GM21619 (cell line): ENCODE data around the gene NFATC2.

ENCODE experiments used
- ATAC-seq: cut with Tn5 transposase; IDR thresholded peaks from one replicate; pipeline ENCODE4 v1.9.1; 2021; ENCODE audit not compliant: unreplicated experiment

NFATC2 gene

DNA sequence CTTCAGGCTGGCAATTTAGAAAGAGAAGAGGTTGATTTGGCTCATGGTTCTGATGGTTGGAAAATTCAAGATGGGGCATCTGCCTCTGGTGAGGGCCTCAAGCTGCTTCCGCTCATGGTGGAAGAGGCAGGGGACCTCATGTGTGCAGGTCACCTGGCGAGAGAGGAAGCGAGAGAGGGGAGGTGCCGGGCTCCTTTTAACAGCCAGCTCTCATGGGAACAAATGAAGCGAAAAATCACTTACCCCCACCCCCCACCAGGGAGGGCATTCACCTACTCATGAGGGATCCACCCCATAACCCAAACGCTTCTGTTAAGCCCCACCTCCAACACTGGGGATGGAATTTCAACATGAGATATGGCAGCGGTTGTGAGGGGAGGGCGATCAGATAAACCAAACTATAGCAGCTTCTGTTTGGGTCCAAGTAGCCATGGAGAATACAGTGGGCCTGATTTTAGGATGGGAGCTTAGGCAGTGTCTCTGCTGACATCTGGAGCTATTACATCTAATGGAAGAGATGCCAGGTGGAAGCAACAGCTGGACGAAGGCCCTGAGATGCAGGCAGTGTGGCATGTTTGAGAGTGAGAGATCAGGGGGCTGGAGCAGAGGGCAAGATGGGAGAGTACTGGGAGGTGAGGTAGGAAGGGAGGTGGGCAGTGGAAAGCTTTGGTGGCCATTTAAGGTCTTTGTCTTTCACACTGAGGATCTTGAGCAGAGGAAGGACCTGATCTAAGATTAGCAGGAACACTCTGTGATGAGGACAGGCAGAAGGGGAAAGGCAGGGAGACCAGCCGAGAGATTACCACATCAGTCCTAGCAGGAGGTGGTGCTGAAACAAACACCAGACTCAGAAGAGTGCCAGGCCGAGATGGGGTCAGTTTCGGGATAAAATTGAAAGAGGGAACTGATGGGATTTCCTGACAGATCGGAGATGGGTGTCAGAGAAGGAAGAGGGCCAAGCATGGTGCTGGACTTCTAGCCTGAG, 161.8 kb downstream of the NFATC2 start:
- no peak for ATAC-seq

DNA sequence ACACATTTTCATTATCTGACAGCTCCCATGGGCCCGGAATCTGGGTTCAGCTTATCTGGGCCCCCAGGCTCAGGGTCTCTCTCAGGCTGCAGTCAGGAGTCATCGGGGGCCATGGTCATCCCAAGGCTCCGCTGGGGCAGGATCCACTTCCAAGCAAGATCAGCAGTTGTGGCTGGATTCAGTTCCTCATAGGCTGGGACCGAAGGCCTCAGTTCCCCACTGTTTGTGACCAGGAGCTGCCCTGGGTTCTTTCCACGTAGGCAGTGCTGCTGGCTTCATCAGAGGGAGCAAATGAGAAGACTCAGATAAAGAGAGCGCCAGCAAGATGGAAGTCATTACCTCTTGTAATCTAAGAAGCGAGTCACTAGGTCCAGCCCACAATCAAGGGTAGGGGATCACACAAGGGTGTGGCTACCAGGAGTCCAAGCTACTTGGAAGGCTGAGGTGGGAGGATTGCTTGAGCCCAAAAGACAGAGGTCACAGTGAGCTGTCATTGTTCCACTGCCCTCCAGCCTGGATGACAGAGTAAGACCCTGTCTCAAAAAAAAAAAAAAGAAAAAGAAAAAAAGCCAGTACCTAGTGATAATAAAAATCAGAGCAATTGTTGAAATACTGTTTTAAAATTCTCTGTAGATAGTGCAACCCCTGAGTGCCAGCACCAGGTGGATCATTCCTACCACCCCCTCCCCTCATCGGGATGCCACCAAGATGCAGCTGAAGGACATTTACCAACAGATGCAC, 162.7 kb downstream of the NFATC2 start:
- ATAC-seq = no peak

DNA sequence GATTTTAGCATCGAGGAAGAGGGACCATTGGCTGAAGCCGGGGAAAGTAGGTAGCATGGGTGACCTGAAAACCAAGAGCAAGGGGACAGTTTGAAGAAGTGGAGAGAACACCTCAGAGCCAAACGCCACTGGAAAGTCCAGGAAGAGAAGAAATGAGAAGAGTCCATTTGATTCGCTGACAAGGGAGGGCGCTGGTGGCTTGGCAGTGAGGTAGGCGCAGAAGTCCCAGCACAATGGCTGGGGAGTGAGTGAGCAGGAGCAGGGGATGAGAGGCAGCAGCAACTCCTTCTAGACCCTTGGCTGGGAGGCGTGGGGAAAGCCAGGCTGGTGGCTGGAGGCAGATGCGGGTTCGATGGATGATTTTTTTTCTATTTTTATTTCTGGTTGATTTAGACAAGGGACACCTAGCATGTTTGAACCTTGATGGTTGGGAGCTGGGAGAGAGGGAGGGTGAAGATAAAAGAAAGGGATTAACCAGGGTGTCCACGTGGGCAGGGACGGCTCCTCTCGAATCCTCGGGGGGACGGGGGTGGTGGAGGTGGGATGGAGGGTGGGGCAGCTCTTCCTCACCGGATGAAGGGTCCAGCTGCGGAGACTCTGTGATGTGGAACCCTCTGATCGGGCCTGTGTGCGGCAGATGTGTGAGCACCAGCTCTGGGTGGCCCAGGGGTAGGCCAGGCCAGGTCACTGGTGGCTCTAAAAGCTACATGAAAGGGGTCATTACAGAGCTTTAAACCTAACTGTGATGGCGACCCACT, 164.2 kb downstream of the NFATC2 start:
- ATAC-seq = no peak

DNA sequence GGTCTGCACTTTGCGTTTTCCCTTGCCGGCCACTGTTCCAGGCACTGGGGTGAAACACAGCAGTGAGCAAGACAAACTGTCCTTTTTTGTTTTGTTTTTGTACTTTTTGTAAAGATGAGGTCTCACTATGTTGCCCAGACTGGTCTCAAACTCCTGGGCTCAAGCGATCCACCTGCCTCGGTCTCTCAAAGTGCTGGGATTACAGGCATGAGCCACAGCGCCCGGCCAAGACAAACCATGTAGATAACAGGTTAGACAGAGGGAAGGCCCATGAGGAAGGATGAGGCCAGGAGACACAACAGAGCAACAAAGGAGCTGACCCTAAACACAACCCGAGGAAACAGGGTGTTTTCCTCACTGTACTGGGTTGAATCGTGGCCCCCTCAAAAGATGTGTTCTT, 165.4 kb downstream of the NFATC2 start:
- no peak for ATAC-seq

DNA sequence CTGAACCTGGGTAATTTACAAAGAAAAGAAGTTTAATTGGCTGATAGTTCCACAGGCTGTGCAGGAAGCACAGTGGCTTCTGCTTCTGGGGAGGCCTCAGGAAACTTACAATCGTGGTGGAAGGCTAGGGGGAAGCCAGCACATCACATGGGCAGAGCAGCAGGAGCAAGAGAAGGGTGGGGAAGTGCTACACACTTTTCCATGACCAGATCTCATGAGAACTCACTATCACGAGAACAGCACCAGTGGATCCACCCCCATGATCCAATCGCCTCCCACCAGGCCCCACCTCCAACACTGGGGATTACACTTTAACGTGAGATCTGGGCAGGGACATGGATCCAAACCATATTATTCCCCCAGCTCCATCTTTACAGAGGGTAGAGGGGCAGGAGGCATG, 166.4 kb downstream of the NFATC2 start:
- ATAC-seq = no peak

DNA sequence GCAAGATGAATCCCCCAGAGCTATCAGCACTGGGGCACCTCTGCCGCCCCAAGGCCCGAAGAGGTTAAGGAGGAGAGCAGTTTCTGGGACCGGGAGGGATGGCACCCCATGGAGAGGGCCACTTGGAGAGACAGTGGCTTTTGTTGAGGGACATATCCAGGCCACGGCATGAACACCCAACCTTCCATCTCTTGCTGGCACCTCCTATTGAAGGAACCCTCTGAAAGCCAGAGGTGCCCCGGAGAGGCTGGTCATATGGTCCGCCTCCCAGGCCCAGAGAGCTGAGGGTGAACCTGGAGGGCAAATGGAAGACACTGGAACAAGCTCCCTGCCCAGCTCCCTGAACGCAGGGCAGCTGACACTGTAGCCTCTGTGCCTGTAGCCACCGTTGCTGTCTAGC, 167.0 kb downstream of the NFATC2 start:
- ATAC-seq = no peak

DNA sequence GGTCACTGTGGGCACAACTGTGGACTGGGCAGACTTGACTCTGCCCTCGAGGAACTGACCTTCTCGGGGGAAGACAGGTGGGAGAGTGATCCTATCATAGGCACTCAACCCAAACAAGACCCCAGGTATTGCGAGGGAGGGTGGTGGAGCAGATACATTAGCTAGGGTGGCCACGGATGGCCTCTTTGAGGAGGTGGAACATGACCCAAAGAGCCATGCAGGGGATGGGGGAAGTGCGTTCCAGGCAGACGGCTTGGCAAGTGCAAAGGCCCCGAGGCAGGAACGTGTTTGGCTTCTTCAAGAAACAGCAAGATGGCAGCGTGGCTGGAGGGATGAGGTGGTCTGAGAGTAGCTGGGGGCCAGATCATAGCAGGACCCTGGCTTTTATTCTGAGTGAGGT, 167.6 kb downstream of the NFATC2 start:
- no peak for ATAC-seq

DNA sequence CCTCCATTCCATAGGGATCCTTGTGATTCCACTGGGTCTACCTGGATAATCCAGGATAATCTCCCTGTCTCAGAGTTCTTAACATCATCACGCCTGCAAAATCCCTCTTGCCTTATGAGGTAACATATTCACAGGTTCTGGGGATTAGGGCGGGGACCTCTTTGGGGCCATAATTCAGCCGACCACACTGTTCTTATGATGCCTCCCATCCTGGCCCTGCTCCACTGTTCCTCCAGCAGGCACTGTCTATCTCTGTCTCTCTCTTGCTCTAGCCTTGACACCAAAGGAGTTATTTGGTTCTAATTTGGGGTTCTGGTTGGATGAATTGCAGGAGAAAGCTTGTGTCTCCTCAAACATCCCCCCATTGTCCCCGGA, 168.1 kb downstream of the NFATC2 start:
- no peak for ATAC-seq

DNA sequence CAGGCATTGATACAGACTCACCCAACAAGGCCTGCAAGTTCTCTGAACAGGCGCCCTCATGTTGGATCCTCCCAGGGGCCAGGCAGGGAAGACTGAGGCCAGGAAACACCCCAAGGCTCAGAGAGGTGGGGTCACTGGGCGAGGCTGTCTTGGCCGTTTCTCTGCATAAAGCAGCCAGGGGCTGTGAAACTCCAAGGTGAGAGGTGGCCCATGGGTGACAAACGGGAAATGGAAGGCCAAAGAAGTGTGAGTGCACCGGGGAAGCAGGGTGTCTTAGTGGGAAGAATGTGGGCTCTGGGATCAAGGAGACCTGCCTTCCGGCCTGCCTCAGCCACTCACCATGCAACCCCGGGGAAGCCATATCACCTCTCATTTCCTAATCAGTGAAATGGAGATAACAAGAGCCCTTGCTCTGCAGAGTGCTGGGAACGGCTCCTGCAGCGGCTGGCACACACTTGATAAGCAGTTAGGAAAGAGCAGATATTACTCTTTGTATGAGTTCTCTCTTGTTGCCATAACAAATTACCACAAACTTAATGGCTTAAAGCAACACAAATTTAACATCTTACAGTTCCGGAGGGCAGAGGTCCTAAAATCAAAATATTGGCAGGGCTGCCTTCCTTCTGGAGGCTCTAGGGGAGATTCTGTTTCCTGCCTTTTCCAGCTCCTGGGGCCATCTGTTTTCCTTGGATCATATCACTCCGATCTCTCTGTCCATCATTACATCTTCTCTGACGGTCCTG, 168.6 kb downstream of the NFATC2 start:
- no peak for ATAC-seq

DNA sequence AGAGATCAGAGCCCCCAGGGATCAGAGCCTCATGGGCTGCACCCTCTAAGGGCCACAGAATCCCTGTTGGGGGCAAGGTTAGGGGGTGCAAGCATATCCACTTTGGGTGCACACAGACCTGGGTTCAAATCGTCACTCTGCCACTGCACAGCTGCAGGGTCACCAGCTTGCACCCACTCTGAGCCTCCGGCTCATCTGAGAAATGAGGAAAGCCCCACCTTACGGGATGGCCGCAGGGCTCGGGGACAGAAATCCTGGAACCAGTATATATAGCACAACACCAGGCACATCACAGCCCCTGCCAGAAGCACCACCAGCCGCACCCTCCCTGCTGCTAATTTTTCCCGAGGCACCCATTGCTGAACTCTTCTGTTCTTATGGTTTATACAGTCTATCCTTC, 169.6 kb downstream of the NFATC2 start:
- no peak for ATAC-seq

DNA sequence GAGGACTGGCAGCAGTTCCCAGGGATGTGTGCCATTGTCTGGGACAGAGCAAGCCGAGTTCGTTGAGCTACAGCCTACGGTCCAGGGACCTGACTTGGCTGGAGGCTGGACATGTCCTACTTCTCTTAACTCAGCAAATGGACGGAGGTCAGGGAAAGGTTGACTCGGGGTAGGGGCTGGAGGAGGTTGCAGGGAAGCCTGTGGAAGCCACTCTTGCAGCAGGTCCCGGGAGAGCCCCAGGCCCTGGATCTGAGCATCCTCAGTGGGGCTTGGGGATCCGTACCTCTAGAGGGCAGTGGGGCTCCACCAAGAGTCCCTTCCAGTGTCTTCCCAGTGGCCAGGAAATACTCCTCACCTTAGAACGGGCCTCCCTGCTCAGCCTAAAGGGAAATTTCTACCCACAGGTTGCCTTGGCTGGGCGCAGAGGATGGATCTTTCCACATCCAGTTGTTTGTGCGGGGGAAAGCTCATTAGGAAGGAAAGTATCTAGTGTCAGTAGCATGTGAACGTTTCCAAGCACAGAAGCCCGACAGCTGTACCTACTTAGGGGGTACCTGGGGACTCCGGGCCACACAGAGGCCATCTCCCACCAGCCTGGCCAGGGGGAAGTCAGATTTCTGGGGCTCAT, 170.2 kb downstream of the NFATC2 start:
- no peak for ATAC-seq

DNA sequence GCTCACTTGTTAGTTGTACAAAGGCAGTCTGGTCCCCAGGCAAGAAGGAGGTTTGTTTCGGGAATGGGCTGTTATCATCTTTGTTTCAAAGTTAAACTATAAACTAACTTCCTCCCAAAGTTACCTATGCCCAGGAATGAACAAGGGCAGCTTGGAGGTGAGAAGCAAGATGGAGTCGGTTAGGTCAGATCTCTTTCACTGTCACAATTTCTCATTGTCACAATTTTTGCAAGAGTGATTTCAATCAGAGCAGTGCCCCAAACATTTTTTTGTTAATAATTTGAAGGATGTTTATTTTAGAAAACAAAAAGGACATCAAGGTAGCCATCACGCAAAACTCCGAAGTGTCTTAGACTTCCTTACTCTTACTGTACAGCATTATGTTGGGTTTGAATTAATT, 170.8 kb downstream of the NFATC2 start:
- no peak for ATAC-seq

DNA sequence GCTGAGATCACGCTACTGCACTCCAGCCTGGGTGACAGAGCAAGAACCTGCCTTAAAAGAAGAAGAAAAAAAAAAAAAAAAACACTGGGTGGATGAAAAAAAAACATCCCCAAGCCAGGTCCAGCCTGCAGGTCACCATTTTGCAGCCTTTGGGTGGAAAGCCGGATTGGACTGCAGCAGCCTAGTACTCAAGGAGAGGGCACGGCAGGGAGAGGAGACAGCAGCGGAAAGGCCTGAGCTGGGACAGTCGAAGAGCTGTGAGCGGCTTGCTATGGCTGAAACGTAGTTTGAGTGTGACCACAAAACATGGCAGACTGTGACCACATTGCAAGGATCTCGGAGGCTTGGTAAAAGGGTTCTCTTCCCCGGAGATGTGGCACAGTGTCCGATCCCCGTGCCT, 173.0 kb downstream of the NFATC2 start:
- no peak for ATAC-seq

DNA sequence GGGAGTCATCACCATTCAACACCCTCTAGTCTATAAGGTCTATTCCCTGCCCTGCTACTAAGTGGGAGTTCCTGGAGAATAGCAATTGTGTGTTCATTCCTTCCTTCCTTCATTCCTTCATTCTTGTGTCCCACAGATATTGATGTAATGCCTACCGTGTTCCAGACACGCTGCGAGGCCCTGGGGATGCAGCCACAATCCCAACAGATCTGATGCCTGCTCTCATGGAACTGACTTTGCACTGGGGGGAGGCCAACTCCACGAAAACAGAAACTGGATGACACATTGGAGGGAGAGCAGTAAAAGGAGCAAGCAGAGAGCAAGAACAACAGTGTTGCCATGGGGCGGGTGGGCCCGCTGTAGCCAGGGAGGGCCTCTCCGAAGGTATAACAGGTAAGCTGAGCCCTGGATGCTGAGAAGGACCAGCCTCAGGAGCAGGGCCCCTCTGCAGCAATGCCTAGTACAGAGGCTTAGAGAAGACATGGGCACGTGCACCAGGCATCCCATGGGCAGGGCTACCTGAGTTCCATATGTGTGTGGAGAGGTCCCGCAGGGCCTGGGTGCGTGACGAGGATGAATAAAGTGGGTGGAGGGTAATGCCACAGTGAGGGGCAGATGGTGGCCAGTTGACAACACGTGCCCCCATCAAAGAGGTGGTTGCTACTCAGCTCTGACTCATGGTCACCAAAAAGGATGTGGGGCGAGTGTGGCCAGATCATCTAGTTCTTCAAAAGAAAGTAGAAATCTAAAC, 173.9 kb downstream of the NFATC2 start:
- no peak for ATAC-seq

DNA sequence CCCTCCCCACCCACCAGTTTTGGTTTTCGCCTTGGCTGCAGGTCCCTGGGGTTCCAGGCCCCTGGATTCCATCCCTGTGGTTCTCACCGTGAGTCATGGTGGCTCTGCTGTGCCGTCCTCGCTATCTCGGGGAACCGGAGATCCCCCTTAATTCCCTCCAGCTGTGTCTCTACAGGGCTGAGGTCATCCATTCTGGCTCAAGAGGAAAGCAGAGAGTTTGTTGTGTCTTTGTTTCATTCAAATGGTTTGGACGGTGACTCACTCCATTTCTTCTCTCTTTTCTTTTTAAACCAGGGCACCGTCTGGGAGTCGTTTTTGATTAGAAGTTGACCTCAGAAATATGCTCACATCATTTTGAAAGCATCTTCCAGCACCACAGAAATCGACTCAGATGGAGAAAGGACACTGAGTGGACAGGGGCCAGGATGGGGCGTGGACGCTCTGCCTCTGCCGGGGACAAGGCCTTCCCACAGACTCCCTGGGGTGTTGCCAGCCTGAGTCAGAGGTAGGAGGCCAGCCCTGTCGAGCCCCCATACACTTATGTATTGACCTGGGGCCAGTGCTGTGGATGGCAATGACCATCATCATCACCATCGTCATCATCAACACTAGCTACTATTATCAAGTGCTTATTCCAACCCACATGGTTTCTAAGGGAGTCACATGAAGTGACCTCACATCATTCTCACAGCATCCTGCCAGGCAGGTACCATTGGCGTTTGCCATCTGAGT, 176.2 kb downstream of the NFATC2 start:
- no peak for ATAC-seq

DNA sequence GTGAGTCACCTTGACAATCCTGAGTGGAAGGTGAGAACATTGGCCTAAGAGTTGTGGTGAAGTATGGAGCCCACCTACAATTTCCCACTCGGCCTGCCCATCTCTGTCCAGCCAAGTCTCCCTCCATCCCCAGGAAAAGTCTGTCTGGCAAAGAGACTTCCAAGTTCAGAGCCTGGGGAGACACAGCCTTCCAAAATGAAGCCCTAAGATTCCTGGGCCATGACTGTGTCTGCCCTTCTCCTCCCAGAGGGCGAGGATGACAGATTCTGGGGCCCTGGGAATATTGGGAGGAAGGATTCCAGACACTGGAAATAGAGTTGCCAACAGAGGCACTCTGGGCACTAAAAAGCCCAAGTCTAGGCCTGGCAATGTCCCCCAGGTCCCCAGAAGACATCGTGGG, 176.8 kb downstream of the NFATC2 start:
- no peak for ATAC-seq

DNA sequence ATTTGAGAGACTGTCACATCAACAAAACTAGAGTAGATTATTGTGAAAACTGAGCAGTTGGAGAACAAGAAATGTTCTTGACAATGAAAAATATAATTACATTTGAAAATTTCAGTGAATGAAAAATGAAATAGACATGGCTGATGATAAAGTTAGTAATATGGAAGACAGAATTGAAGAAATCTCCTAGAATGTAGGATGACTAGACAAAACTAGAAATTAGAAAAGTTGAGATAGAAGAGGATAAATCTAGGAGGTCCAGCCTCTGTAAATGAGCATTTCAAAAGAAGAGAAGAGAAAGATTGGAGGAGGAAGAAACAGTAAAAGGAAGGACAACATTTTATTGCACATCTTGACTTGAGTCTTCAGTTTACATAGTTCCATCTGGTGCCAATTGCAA, 178.7 kb downstream of the NFATC2 start:
- ATAC-seq = no peak

DNA sequence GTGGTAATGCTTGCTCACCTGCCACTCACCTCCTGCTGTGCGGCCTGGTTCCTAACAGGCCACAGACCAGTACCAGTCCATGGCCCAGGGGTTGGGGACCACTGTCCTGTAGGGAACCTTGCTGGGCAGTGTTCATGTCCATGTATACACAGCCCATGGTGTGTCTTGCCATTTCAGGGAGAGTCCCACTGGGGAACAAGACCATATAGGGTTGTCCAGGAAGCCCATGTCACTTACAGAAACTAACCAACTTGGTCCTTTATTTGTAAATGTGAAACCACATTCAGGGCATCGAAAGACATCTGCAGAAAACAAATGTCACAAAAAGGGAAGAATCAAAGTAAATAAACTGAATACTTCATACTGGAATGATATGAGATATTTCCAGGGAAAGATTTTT, 179.1 kb downstream of the NFATC2 start:
- ATAC-seq = no peak

DNA sequence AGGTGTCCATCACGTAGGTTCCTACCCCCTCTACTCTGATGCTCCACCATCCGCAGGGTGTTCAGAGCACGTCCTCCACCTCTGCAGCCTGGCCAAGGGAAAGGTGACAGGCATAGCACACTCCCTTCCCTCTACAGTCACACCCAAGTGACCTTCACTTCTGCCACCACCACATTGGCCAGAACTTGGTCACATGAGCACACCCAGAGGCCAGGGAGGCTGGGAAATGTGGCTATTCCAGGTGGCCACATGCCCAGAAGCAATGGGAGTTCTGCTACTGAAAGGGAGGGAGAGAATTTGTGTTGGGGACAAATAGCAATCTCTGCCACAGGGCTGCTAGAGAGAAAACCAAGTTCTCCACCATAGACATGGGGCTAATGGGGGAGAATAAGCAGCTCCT, 180.3 kb downstream of the NFATC2 start:
- no peak for ATAC-seq
